ENCODE measurements around the gene CEBPZOS.
"Not testable (repeated sequence)": the region's sequence is repeated elsewhere in the genome, so short reads cannot be mapped to it uniquely, and the experiment has no call there.

The CEBPZOS gene

DNA sequence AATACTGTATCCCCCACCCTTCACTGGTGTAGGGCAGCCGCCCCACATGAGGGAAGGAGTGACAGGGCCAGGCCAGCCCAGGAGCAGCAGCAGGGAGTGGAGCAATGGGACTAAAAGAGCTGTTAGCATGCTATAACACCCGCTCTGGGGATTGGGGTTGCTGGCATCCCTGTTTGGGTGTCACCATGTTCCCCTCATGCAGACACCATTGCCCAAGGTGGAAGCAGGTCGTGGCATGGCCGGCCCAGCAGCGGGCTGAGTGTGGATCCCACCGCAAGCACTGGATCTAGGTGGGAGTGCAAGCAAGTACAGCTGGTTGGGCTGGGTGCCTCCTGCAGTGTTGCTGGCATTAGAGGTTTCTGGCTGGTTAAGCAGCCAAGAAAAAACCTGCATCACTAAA is 4.5 kb upstream of the CEBPZOS start:
- DNase-seq: no peak

DNA sequence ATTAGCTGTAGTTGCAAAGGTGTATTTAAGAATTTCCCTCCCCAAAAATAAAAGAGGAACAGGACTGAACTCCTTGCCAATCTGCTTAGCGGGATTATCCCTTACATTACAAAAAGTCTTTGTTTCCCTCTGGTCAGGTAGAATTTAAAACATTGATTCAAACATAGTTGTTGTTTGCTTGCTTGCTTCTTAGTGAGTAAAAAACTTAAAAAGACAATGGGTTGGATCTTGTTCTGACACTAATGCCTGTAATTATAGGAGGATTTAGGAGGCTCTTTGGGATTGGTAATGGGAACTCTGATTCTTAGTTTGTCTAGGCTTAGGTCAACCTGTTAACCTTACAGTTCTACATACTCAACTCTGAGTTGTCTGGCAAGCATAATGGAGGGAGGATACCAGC is 3.7 kb upstream of the CEBPZOS start:
- no peak for DNase-seq

DNA sequence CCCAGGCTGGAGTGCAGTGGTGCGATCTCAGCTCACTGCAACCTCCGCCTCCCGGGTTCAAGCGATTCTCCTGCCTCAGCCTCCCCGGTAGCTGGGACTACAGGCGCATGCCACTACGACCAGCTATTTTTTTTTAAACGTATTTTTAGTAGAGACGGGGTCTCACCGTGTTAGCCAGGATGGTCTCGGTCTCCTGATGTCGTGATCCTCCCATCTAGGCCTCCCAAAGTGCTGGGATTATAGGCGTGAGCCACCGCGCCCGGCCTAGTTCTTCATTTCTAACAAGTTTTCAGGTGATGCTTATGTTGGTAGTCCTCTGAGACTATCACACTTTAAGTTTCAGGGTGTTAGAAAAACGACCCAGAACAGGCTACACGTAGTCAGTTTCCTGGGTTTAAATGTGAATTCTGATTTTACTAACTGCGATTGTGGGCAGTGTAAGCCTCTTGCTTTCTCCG is 405 bp upstream of the CEBPZOS start:
- not testable (repeated sequence) for DNase-seq

DNA sequence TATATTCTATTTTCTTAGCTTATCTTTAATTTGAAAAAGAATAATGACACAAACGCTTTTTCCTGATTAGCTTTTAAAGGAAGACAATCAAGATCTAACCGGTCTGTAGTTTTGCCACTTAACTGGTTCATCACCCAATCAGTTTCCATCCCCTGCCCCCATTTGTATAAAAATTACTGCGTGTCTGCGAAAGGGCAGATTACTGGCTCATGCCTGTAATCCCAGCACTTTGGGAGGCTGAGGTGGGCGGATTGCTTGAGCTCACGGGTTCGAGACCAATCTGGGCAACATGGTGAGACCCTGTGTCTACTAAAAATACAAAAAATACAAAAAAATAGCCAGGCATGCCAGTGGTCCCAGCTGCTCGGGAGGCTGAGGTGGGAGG is 2.4 kb downstream of the CEBPZOS start:
- DNase-seq: no peak

DNA sequence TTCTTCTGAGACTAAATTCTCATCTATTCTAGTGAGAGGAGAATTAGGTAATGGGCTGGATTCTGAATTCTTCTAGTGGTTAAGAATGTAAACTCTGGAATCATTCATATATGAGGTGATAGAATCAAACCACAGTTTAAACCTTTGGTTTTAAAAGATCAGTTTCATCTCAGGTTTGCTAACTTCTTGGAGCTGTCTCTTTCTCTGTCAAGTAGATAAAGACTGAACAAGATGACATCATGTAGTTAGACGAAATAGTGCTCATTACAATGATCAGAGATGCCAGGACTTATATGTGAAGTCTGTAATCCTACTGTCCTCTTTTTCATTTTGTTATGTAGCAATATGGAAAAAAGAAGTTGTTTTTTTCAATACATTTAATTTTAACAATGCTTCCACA is 4.9 kb downstream of the CEBPZOS start:
- DNase-seq: no peak

DNA sequence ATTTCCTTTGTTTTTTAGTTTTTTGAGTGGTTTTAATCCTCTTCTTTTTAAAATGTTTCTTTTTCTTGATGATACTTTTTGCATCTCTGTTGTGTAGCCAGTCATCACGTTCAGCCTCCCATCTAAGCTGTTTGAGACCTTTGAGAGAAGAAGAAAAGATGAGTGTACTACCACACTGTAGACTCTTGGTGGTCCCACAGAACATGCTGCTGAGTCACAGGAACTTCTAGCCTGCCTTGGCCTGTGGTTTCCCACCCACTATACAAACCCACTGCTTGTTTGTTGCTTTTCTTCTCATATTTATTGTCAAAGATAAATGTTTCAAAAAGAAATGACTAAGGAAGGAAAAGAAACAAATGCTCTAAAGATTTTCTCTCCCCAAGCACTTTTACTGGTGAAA is 5.5 kb downstream of the CEBPZOS start:
- no peak for DNase-seq

DNA sequence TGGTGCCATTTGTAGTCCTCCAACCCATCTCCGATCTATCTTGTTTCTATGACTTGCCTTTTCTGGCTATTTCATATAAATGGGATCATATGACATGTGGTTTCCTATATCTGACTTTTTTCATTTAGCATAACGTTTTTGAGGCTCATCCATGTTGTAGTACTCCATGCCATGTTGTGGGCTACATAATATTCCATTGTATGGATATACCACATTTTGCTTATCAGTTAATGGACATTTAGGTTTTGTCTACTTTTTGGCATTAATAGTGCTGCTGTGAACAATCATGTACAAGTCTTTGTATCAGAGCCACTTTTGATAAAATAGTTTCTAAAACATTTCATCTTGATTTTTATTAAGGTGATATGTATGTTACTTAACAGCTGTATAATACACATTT is 7.4 kb downstream of the CEBPZOS start:
- DNase-seq: no peak

DNA sequence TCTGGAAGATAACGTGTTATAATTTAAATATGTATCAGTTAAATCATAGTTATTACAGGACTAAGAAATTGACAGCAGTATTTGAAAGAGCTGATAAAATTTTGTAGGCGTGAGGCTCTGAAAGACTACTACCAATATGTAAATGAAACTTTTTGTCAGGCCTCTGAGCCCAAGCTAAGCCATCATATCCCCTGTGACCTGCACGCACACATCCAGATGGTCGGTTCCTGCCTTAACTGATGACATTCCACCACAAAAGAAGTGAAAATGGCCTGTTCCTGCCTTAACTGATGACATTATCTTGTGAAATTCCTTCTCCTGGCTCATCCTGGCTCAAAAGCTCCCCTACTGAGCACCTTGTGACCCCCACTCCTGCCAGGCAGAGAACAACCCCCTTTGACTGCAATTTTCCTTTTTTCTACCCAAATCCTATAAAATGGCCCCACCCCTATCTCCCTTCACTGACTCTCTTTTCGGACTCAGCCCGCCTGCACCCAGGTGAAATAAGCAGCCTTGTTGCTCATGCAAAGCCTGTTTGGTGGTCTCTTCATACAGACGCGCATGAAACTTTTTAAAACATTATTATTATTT is 8.9 kb downstream of the CEBPZOS start:
- DNase-seq: not testable (repeated sequence)

DNA sequence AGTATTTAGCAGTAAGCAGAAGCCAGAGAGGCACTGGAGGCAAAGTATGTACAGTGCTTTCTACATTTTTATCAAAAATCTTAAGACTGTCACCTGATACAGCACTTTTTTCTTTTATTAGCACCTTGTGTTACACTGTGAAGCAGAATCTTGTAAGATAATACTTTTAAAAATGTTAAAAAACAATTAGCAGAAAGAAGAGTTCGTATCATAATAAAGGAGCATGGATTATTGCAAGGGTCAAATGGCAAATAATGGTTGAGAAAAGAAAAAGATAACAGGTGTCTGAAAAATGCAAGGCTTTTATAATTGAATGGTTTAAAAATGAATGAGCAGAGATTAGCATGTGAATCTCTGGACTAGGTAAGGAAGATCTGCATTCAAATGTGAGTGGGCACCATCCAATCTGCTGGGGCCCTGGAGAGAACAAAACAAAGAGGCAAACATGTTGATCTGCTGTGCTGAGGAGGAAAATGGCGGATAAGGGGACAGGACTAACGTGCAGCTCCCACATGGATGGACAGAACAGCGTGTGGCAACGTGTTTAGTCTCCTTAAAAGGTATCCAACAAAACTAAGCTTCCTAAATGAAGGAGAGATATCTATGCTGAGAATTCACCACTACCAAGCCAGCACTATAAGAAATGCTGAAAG is 9.5 kb downstream of the CEBPZOS start:
- no peak for DNase-seq

DNA sequence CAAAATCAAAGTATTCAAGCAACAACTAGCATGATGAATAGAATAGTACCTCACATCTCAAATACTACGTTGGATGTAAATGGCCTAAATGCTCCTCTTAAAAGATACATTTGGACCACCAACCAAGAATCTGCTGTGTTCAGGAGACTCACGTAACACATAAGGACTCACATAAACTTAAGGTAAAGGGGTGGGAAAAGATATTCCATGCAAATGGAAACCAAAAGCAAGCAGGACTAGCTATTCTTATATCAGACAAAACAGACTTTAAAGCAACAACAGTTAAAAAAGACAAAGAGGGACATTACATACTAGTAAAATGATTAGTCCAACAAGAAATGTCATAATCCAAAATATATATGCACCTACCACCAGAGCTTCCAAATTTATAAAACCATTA is 10.5 kb downstream of the CEBPZOS start:
- DNase-seq: not testable (repeated sequence)

DNA sequence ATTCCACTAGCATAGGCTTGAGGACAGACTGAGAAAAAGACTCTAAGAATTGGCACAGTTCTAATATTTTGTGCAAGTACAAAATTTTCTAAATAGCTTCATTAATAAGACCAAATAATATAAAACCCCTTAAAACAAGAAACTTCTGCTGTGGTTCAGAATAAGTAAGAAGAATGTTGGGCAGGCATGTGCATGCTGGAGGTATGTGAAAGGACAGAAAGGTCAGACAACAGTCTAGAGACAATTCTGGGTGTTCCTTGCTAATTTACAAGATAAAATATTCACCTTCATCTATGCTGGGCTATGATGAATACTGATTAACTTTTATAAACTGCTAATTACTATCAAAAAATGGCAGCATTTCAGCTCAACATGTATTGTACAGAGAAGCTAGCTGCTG is 14.9 kb downstream of the CEBPZOS start:
- no peak for DNase-seq

DNA sequence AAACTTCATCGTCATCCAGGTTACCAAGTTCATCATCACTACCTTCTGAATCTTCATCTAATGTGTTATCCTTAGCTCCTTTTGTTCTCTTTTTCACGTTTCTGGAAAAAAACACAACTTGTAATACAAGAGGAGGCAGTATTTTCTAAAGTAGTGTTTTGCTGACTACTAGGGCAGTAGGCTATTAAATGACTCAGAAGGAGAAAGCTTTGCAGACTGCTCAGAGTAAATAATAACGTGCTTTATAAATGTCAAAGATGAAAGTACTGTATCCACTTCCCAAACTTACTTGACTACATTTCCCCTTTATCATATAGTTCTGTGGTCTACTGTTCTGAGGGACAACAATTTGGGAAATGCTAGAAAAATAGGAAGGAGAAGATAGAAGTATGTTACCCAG is 15.6 kb downstream of the CEBPZOS start:
- DNase-seq: no peak

DNA sequence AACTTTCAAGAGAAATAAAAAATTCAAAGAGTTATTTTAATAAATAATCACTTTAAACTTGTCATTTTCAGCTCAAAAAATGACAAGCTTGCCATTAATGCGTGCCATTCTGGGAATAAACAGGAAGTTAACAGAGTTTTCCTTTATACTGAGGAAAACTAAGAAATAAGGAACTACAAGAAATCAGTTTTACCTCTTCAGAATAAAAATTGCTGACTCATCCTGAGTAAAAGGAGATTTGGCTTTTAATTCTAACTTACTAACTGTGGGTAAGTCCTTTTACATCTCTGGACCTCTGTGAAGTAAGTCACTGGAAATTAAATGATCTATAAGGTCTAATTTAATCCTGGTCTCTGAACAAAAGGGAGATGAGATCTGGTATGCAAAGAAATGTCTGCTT is 19.0 kb downstream of the CEBPZOS start:
- DNase-seq: no peak

DNA sequence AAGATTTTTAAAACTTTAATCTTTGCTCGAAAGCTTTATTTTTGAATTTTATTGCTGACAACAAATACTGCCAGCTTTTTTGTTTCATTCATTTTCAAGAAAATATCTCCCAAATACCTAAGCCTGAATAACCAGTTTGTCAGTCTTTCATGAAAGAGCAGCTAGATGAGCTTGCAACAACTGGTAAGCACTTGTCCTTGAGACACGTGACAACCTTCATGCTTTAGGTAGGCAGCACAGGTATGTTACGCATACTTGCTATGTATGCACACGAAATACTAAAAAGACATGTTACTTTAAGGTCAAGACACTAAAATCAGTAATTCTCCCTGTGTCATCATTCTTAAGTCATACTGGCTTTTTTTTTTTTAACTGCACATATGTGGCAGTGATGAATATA is 22.8 kb downstream of the CEBPZOS start:
- no peak for DNase-seq

DNA sequence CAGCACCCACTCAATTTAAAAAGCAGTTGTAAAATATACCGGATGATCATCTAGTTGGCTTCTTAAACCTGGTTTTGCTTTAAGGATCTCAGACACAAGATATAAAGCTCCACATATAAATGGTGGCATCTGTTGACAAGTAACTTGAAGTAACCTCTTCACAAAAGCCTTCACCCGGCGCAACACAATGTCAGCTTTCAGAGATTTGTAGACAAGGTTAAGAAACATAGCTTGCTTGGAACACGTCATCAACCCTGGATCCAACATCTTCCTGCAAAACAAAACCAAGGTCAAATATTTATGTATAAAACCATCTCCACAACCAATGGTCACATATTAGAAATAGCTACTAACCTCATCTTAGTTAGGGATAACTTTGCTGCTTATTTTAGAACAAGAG is 26.8 kb downstream of the CEBPZOS start:
- DNase-seq: no peak

DNA sequence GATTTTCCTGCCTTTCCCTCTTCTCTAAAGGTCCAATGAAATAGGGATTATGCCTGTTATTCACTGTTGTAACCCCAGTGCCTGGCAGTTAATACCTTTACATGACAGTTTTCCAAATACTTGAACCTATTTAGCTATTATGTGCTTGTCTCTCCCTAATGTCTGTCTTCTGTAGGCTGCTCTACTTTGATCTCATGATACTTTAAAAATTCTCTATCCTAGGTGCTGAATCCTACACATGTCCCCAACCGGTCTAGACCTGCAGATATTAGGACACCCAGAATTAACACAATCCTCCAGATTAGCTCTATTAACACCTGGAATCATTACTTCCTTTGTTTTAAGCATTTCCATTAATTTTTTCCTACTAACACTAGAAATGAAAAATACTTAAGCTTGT is 27.8 kb downstream of the CEBPZOS start:
- DNase-seq: no peak

DNA sequence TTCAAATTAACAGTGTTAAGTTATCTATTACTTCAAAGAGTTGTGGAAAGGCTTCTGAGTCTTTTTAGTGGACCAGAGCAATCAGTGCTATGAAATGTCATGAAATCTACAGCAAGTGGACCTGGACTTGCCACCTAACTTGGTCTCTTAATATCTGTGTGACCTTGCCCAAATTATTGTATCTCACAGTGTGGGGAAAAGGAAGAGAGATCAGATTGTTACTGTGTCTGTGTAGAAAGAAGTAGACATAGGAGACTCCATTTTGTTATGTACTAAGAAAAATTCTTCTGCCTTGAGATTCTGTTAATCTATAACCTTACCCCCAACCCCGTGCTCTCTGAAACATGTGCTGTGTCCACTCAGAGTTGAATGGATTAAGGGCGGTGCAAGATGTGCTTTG is 28.8 kb downstream of the CEBPZOS start:
- not testable (repeated sequence) for DNase-seq

DNA sequence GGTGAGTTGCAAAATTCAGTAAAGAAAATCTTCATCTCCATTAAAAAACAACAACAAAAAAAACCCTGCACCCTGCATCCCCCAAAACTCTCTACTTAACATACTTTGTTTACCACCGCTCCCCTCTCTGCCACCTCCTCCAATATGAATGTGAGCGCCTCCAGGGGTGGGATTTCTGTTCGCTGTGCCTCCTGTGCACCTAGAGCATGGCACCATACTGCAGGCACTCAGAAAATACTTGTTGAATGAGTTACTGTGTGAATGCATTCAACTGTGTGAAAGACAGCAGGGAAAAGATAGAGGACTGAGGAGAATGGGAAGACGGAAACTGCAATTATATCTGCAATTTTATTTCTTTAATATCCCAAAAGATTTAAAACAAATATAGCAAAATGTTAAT is 30.6 kb downstream of the CEBPZOS start:
- DNase-seq: no peak

DNA sequence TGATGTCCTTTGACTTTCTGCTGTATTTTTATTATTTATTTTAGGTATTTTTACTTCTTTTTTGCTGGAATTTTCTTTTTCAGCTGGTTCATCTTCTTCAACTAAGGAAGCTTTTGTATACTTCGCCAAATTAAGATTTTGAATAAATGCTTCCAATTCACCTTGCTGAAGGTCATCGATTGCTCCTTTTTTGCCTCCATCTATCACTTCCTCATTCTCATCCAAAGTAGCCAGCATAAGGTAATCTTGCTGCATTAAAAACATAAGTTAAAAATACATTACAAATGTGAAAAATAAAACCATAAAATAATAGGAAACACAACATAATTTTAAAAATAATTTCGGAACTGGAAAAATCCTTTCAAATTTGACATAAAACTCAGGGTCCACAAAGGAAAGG is 32.5 kb downstream of the CEBPZOS start:
- DNase-seq: no peak

DNA sequence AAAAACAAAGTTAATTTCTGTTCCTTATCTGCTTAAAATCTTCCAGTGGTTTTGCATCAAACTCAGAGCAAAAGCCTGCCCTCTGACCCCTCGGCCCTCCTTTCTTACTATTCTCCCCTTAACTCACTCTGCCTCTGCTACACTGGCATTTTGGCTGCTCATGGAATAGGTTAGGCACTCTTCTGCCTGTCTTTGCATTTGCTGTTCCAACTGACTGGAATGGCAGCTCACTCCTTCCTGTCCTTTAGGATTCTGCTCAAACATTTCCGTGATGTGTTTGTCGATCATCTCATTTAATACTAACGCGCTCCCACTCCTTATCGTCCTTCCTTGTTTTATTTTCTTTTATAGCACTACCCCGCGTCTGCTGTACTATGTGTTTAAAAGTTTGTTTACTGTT is 34.3 kb downstream of the CEBPZOS start:
- no peak for DNase-seq

DNA sequence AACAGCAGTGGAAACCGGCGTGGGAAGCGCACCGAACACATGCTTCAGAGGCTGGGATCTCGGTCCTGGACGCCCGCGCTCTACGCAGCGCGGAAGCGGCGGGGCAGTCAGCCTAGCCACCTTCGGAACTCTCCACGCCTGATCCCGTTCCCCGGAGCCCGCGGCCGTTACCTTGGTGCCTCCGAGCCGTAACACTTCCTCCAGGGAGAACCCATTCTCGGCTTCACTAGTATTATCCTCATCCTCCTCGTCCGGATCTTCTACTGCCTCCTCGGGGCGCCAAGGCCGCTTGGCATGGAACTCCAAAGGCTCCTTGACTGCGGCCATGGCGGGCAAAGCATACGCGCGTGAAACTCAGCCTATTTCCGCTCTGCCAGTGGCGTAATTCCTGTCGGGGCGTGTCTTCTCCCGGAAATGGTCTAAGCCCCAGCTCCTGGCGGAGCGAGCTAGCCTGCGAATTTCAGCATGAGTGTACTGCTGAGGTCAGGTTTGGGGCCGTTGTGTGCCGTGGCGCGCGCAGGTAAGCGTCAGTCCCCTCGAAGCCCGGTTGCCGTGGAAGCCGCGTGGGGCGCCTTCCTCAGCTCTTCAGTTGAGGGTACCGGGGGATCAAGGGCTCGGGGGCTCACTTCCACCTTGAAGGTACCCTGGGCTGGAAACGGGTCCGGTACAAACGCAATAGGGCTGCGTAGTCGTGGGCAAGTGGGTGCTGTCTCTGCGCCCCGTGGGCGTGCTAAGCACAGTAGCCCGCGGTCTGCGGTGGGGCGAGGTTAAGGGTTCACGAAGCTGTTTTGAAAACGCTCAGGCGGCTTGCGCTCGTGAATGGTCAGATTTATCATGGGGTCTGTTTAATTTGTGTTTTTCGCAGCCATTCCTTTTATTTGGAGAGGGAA is 35.2 kb downstream of the CEBPZOS start, which contains the start of the genes CEBPZ and NDUFAF7:
CEBPZ (minus strand) TSS at position 356 of the 890 bp plus-strand sequence; CDS start at position 327, 29 bp downstream.
NDUFAF7 (plus strand) TSS at position 418 of the 890 bp plus-strand sequence; CDS start at position 466, 48 bp downstream.
- peak; percentile 85 for DNase-seq

DNA sequence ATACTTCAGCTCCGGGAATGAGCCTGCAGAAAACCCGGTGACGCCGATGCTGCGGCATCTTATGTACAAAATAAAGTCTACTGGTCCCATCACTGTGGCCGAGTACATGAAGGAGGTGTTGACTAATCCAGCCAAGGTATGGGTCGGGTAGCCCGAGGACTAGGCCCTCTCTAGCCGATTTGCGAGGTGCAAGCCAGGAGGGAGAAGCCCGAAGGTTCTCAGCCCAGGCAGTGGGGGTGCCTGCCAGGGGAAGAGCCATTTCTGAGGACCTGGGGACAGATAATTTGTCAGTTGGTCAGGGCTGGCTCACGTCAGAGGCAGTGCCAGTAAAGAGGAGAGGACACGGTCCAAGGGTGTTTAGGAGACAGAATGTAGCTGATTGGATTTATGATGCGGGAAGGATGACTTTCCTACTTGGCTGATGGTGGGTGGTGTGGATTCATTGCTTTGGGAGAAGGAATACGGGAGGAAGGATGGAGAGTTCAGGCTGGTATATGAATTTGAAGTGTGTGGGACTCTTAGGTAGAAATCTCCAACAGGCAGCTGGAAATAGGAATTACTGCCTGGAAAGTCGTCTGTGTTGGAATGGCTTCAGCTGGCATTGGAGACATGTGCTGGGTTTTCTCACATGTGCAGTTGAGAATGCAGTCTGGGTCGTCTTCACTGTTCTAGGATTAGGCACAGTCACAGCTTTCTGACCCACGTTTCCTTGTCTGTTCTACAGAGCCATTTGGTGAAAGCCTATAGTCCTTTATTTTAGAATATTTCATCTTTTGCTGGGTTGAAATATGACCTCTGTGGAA is 36.0 kb downstream of the CEBPZOS start:
- DNase-seq: no peak

DNA sequence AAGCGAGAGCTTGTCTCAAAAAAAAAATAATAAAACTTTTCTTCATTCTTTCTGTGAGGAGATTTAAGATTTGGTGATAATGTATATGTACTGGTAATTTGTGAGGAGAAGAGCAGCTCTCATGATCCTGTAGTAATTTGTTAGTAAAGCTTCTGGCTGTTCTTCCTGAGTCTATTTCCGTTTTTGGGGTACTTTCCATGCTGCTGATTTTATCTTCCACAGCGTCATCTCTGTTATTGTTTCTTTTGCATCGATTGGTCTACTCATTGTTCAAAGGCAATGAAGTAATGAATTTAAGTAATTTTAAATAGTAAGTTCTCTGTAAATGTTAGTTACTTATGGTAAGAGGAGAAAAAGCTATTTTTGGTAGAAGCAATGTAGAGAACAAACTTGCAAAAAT is 47.1 kb downstream of the CEBPZOS start:
- no peak for DNase-seq

All from NCI-H2107 (cell line).